Activated B cell treated with CpG ODN at 0.5 μM for 24 hours (primary cell): Measurements from ENCODE around the gene IQSEC1. TPM values are rescaled to one million over a fixed set of nuclear protein-coding genes. Genes with fewer than 3 reads are reported as not detected.

Experiments used
- ATAC-seq: fragments of 200-7000 bp; cut with Tn5 transposase; one replicate; pipeline ENCODE4 v1.10.0; 2021; ENCODE audit warnings: low read depth, mild to moderate bottlenecking, moderate library complexity
- CTCF ChIA-PET: fragments of 350-600 bp; sonication (Branson Sonifier 250); formaldehyde crosslinking; loops from one replicate; lab custom pipeline; 2021; ENCODE audit warnings: antibody characterized with exemption; lab: Charles Lee
- POLR2A ChIA-PET: fragments of 350-600 bp; sonication (Branson Sonifier 250); formaldehyde crosslinking; loops from one replicate; lab custom pipeline; 2021; ENCODE audit warnings: antibody characterized with exemption; lab: Charles Lee
- DNase-seq: peaks from one replicate; pipeline ENCODE4 v3.0.0; 2022
- H3K27ac Mint-ChIP-seq: one replicate; pipeline ENCODE4 v1.8.0; 2020; ENCODE audit warnings: mixed read lengths
- H3K27me3 Mint-ChIP-seq: one replicate; pipeline ENCODE4 v1.8.0; 2021; ENCODE audit warnings: mixed read lengths
- H3K36me3 Mint-ChIP-seq: one replicate; pipeline ENCODE4 v1.8.0; 2021; ENCODE audit warnings: low read depth, mixed read lengths
- H3K4me1 Mint-ChIP-seq: one replicate; pipeline ENCODE4 v1.8.0; 2021; ENCODE audit warnings: mixed read lengths
- H3K4me3 Mint-ChIP-seq: one replicate; pipeline ENCODE4 v1.8.0; 2020; ENCODE audit warnings: mild to moderate bottlenecking, mixed read lengths
- H3K9me3 Mint-ChIP-seq: one replicate; pipeline ENCODE4 v1.8.0; 2020; ENCODE audit warnings: mixed read lengths
- CTCF ChIP-seq: fragments of 200-600 bp; IDR thresholded peaks from one replicate; pipeline ENCODE4 v1.8.0; 2022; ENCODE audit warnings: antibody characterized with exemption, mild to moderate bottlenecking
- intact Hi-C: fragments of 100-400 bp; cut with micrococcal nuclease; formaldehyde crosslinking; loops from one replicate; pipeline ENCODE4 v1.15.1; 2024
- total RNA-seq: library from RNA; stranded (reverse); gene quantifications from 2 replicates; pipeline ENCODE4 v1.2.3, GENCODE V29; 2022

The IQSEC1 gene
- total RNA-seq, 1 donor from 2014 or later = 296 TPM

GRCh38 chr3:13034861-13035260 lies 38.4 kb downstream of the IQSEC1 start:
- no peaks in the 10 kb centered on the region for H3K27me3 Mint-ChIP-seq
- POLR2A ChIA-PET = no interaction called here
- CTCF ChIA-PET = interaction anchor here (1.1 kb wide), 1 partner anchor 57 kb away, joined by 3 read pairs; no protein-coding TSS in a partner anchor
- DNase-seq = no peak
- no peak for TF ChIP-seq CTCF
- ATAC-seq = no peak
- H3K27ac Mint-ChIP-seq = no peak overlapping the region
- H3K4me1 Mint-ChIP-seq = peaks cover 5% of the 10 kb centered on the region
- intact Hi-C loops = no loop called here
- H3K4me3 Mint-ChIP-seq = no peak overlapping the region
- no peaks in the 10 kb centered on the region for H3K9me3 Mint-ChIP-seq
- peaks cover 3% of the 10 kb centered on the region for H3K36me3 Mint-ChIP-seq

GRCh38 chr3:13034109-13034800 lies 39.0 kb downstream of the IQSEC1 start:
- Mint-ChIP-seq H3K36me3 (peaks cover 3% of the 10 kb centered on the region), H3K27me3 (no peaks in the 10 kb centered on the region), H3K27ac (no peak overlapping the region), H3K4me3 (no peak overlapping the region), H3K4me1 (no peaks in the 10 kb centered on the region), H3K9me3 (no peaks in the 10 kb centered on the region)
- no peak for ATAC-seq
- CTCF ChIA-PET = interaction anchor here (1.1 kb wide), 1 partner anchor 58 kb away, joined by 3 read pairs; no protein-coding TSS in a partner anchor
- POLR2A ChIA-PET = no interaction called here
- DNase-seq = no peak
- intact Hi-C loops = no loop called here
- TF ChIP-seq CTCF = no peak

DNA sequence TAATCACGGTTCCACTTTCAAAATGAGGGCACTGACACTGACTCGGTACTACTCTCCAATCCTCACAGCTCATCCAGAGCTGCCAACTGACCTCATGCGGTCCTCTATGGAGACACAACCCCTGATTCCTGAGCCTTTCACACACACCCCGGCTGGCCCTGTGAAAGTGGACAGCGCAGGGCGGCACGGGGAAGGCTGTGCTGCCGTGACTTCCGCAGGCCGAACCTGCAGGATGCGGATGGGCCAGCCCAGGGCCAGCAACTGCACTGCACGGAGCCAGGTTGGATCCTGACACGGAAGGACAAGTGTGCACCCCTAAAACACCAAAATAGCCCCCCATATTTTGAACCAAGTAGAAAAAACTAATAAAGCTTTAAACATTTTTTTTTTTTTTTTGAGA lies 41.0 kb downstream of the IQSEC1 start:
- Mint-ChIP-seq H3K27me3 (no peaks in the 10 kb centered on the region), H3K36me3 (peaks cover 3% of the 10 kb centered on the region), H3K4me1 (peaks cover 13% of the 10 kb centered on the region), H3K9me3 (no peaks in the 10 kb centered on the region), H3K27ac (no peak overlapping the region), H3K4me3 (no peak overlapping the region)
- ChIA-PET POLR2A (no interaction called here), CTCF (no interaction called here)
- no peak for DNase-seq
- TF ChIP-seq CTCF = no peak
- no peak for ATAC-seq
- intact Hi-C loops = no loop called here

DNA sequence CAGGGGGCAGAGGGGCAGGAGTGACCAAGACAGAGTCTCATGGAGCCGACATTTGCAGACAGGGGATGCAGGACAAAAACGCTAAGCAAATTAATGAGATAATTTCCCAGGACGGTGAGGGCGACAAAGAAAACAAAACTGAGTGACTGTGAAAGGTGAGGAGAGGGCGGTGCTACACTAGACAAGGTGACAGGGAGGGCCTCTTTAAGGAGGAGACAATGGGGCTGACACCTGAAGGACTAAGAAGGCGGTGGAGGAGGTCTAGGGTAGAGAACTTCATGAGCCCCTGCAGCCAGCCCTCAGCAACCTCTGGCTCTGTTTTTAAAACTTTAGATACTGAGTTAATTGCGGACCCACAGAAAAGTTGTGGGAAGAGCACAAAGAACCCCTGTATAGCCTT lies 41.6 kb downstream of the IQSEC1 start:
- H3K4me1 Mint-ChIP-seq = peaks cover 16% of the 10 kb centered on the region
- DNase-seq = no peak
- no peak for ATAC-seq
- intact Hi-C loops = no loop called here
- ChIA-PET POLR2A (no interaction called here), CTCF (no interaction called here)
- H3K36me3 Mint-ChIP-seq = peaks cover 7% of the 10 kb centered on the region
- no peak overlapping the region for H3K4me3 Mint-ChIP-seq
- no peak overlapping the region for H3K27ac Mint-ChIP-seq
- H3K27me3 Mint-ChIP-seq = no peaks in the 10 kb centered on the region
- TF ChIP-seq CTCF = no peak
- H3K9me3 Mint-ChIP-seq = no peaks in the 10 kb centered on the region

DNA sequence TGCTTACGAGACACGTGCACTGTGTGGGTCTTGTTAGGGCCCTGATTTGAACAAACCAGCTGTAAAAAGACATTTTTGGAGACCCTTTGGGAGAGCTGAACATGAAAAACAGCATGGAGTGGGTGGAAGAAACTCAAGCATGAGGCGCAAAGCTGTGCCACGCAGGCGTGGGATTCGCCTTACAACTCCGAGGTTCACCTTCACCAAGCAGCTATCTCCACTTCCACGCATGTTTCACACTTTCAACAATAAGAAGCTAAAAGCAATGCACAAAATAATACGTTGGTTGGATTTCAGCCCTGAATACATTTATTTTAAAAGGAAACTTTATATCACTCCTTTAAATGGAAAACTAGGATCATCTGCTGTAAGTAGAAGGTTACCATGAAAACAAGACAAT lies 42.5 kb downstream of the IQSEC1 start:
- ChIA-PET POLR2A (interaction anchor here (0.7 to 1.4 kb wide), 5 partner anchors 9 to 74 kb away, joined by 3 to 10 read pairs (median 3); no protein-coding TSS in a partner anchor), CTCF (interaction anchor here (0.8 kb wide), 1 partner anchor 35 kb away, joined by 3 read pairs; no protein-coding TSS in a partner anchor)
- Mint-ChIP-seq H3K27me3 (no peaks in the 10 kb centered on the region), H3K4me3 (no peak overlapping the region), H3K4me1 (peaks cover 25% of the 10 kb centered on the region), H3K27ac (no peak overlapping the region), H3K36me3 (peaks cover 7% of the 10 kb centered on the region), H3K9me3 (no peaks in the 10 kb centered on the region)
- ATAC-seq = no peak
- TF ChIP-seq CTCF = no peak
- intact Hi-C loops = no loop called here
- DNase-seq = no peak
